ENCODE data around the gene CABCOCO1.
A peak's percentile ranks its signal among the peaks of the same experiment; 100 is the strongest.
"Not testable (repeated sequence)": the region's sequence is repeated elsewhere in the genome, so short reads cannot be mapped to it uniquely, and the experiment has no call there.

The CABCOCO1 gene

GRCh38 chr10:61643316-61643751 is 19.4 kb upstream of the CABCOCO1 start:
- peak; percentile 75 for DNase-seq

DNA sequence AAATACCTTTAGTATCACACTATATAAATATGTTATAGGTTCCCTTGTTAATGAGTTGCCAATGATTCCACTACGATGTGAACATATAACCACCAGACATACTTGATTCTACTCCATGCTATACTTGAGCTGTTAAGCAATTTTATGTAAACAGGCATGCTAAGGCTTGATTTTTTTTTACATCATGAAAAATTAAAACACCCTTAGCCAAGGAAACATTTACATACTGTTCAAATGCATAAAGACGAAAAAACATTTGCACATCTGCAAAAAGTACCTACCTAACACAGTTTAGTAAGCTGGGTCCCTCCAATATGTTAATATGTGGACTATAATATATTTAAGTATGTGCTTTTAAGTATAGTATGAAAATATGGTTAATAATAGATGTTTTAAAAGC is 9.0 kb upstream of the CABCOCO1 start:
- DNase-seq = no peak

DNA sequence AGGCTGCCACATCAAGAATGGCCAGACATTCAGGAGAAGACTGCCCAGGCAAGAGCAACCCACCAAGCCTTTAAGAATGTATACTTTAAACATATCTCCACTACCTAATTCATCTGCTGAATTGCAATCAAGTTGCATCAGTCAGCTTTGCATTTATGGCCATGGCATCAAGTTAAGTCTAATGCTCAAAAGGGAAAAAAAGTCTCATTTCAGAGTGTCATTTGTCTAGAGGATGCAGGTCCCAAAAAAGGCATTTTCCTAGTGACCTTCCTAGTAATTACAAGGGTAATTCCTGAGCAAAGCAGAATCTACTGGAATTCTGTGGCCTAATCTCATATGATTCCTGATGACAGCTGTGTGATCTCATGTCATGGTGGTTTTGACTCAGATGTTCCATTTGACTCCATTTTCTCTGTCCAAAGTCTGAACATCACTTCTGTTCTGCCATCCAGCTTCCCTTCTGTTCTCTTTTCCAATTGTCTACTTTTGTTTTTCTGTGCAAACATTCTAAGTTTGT is 7.3 kb upstream of the CABCOCO1 start:
- DNase-seq = no peak

DNA sequence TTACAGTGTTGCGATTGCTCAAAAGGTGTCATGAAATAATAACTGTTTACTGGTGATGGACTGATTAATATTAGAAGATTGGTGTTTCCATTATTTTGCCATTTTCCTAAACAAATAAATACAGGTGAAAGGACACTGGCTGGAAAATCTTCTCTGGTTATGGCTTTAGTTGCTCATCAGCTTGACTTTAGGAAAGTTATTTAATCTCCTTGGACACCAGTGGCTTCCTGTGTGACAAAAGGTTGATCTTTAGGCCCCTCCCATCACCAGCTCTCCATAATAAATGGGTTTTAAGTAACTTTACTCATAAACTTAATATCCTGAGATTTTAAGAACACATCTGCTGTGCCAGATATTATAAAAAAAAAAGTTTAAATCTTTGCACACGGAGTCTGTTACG is 737 bp downstream of the CABCOCO1 start:
- DNase-seq = peak; percentile 2

- no peak for DNase-seq
Observed at GRCh38 chr10:61664985-61665384, 2.3 kb downstream of the CABCOCO1 start.

DNA sequence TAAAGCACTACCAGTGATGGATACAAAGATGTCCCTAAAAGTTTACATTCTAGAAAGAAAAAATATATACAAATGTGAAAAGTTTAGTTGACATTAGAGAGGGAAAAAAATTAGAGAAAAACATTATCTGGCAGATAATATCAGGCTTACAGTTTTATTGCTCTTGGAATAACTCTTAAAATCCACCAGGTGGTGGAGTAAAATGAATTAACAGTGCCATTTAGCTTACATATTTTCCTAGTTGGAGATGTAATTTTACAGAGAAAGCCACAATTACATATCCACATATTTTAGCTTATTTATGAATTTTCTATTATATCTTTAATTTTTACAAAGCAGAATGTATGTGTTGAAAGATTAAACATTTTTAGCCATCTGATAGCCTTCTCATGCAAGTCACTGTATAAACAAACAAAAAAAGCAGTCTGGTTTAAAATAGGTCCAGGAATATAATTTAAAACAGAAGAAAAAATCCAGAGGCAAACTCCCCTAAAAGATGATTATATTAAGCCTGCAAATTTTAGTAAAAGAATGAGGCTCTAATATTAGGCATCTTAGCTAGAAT is 6.5 kb downstream of the CABCOCO1 start:
- DNase-seq = no peak

DNA sequence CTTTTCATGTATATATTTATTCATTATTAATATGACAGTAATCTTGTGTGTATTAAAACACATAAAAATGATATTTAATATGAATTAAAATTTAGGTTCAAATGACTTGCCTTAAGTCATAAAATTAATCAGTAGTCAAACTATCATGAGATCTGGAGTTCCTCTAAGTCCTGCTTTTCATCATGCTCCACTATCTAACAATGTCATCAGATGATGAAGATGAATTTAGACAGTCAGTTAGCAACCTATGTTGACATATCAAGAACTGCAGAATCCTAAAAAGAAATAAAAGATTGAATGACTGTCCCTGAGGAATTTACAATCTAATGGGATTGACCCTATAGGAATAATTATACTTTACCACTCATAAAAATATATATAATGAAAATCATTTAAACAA is 7.1 kb downstream of the CABCOCO1 start:
- no peak for DNase-seq

GRCh38 chr10:61673360-61673759 is 10.6 kb downstream of the CABCOCO1 start:
- no peak for DNase-seq

- no peak for DNase-seq
Observed at GRCh38 chr10:61682323-61682722, 19.6 kb downstream of the CABCOCO1 start.

- no peak for DNase-seq
Observed at GRCh38 chr10:61683319-61683718, 20.6 kb downstream of the CABCOCO1 start.

- DNase-seq = no peak
Observed at GRCh38 chr10:61684894-61685507, 22.3 kb downstream of the CABCOCO1 start.

DNA sequence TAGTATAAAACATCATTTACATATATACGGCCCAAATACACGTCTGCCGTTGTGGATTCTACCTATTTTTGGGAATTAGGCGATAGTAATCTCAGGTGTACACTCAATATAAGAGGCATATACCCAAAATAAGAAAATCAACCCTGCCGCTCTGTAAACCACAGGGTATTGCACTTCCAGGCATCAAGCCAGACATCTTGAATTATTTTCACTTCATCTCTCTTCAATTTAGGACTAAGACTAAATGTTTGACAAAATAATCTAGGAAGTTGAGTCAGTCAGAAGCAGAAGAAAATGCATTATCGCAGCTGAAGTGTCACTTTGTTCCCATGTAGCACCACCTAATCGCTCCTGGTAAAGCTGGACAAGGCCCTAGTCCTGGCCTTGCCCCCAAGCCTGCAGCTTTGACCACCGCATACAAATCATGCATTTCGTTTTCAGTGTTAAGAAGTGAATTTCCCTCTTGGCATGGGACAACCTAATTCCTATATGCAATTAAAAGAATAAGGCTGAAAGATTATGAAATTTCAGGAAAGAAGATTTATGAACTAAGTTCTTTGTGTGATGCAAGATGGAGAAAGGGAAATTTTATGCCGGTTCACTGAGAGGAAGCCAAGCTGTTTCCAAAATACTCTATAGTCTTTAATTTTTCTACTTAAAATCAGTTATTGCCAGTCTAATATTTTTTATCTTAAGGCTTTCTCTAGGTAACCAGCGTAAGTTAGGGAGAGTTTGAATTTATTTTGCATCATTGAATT is 26.0 kb downstream of the CABCOCO1 start:
- no peak for DNase-seq

GRCh38 chr10:61691667-61692066 is 28.9 kb downstream of the CABCOCO1 start:
- DNase-seq = not testable (repeated sequence)

GRCh38 chr10:61692447-61693010 is 29.8 kb downstream of the CABCOCO1 start:
- no peak for DNase-seq

DNA sequence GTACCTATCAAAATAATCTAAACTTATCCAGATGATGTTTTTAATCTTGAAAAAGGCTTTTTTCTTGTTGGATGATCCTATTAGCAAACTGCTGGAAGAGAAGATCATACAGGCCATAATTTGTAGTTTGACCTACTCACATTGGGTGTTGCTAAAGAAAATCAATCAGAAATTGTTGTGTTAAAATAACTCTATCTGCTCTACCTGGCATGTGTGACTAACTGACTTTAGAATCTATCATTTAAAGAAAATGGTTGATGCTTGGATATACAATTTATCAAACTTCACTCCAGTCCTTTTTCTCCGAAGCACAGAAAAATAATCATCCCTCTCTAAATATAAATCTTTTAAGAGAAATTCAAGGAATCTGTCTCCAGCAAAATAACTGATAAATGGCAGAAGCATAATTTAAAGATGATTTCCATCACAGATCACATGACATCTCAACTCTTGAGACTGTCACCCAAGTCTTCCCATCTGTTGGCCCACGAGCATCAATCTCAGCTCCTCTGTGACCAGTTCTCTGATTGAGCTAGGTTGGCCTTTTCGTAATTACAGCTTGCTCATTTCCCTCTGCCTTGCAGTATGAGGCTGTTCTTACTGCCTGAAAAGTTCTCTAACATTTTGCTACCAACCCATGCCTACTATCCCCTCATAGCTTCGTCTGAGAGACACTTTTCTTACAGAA is 36.4 kb downstream of the CABCOCO1 start:
- DNase-seq = no peak

DNA sequence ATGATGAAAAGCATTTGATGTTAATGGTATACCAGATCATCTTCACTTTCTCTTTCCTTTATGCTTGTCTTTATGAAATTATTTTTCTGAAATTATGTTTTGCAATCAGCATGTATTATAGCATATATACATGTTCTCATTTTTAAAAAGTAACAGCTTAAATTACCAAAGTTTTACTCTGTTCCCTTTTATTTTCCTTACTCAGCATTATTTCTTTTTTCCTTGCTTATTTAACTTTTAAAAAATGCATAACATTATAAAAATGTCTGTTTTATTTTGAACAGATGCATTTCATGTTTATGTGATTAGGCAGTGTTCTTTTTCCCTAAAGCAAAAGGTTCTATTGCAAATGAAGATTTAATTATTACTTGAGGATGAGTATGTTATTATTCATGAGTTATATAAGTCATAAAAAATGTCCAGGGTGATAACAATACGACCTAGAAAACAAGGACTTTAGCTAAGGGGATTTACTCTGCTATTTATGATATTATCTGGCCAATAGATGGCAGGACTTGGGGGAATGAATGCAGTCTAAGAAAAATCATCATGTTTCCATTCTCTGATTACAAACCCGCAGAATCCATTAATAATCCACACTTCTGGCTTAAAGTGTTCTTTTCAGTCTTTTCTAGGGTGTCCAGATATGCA is 38.5 kb downstream of the CABCOCO1 start:
- no peak for DNase-seq

DNA sequence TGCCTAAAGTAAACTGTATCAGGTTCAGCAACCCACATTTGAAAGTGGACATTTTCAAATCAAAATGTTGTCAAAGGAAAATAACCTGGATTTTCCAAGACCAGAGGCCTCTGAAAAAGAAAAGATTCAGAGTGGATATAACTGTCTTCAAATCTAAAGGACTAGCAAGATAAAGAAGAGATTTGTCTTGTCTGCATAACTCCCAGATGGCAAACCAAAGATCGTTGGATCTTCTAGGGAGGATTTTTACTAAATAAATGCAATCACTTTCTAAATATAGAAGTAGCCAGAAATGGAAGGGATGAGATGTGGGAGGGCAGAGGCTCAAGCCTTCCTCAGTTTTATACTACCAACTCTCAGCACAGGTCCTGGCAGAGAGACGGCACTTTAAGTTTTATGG is 39.0 kb downstream of the CABCOCO1 start:
- DNase-seq = no peak

DNA sequence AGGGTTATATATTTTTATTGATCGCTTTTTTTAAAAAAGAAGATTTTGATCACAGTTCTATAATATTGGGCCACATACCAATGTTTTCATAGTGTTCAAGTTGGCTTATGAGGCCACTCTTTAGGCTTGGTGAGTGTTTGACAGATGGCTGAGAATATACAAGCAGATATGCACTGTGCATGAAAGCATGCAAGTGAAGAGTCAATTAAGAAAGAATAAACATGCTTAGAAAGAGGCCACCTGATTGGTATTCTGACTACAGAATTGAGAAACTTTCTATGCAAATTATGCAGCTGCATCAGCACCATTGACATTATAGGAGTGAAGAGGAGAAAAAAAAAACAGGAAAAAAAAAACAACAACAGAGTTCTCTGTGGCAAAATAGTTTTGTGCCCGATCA is 39.9 kb downstream of the CABCOCO1 start:
- DNase-seq = no peak

GRCh38 chr10:61705022-61705613 is 42.4 kb downstream of the CABCOCO1 start:
- DNase-seq = no peak

- DNase-seq = no peak
Observed at GRCh38 chr10:61708846-61709245, 46.1 kb downstream of the CABCOCO1 start.

DNA sequence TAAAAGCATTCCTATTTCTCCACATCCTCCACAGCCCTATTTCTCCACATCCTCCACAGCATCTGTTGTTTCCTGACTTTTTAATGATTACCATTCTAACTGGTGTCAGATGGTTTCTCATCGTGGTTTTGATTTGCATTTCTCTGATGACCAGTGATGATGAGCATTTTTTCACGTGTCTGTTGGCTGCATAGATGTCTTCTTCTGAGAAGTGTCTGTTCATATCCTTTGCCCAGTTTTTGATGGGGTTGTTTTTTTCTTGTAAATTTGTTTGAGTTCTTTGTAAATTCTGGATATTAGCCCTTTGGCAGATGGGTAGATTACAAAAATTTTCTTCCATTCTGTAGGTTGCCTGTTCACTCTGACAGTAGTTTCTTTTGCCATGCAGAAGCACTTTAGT is 49.4 kb downstream of the CABCOCO1 start:
- DNase-seq = not testable (repeated sequence)

GRCh38 chr10:61719475-61719874 is 56.7 kb downstream of the CABCOCO1 start:
- not testable (repeated sequence) for DNase-seq

Data from NCI-H146 (cell line).